Hippocampal formation (tissue), 2 donors: Measurements from ENCODE around the gene ARHGAP22.

Experiments
- DNase-seq, 2 donors: peaks; one replicate each; lab custom pipeline; 2025; lab: John Stamatoyannopoulos, UW

ARHGAP22 gene

DNA sequence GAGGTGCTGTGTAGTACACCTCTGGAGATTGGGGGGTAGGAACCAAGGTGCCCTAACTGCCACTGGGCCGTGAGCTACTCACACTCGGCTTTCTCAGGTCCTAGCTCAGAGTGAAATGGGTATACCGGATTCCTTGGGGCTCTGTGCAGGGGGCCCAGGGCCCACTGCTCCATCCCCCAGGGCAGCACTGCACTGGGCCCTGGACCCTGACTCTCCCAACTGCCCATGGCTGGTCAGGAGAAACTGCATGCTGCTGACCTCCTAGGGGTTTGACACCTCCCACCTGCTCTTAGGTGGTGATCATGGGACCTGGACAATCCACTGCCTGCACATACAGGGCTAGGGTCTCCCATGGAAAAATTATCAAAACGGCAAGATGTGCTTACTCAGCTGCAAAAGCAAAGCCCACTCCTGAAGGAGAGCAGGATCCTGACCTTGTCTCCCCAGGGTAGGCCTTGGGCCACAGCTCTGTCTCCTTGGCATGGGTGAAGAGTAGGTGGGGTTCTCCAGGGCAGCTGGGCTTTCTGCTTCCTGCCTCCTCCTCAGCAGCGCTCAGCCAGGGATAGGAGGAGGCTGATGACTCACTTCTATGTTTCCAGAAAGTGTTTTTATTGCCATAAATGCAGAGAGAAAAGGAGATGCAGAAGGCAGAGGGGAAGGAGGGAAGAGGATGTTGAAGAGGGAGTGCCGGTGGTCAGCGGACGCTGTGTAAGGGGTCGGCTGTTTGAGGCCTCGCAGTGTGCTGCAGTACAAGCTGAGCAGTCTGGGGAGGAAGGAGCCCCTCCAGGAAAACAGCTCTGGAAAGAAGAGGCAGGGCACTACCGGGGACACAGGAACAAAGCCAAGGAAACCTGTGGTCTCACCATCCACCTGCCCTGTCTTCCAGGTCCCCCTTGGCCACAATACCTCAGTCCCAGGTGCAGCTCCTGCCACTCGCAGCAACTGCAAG, 107.8 kb downstream of the ARHGAP22 start:
- DNase-seq: no peak

DNA sequence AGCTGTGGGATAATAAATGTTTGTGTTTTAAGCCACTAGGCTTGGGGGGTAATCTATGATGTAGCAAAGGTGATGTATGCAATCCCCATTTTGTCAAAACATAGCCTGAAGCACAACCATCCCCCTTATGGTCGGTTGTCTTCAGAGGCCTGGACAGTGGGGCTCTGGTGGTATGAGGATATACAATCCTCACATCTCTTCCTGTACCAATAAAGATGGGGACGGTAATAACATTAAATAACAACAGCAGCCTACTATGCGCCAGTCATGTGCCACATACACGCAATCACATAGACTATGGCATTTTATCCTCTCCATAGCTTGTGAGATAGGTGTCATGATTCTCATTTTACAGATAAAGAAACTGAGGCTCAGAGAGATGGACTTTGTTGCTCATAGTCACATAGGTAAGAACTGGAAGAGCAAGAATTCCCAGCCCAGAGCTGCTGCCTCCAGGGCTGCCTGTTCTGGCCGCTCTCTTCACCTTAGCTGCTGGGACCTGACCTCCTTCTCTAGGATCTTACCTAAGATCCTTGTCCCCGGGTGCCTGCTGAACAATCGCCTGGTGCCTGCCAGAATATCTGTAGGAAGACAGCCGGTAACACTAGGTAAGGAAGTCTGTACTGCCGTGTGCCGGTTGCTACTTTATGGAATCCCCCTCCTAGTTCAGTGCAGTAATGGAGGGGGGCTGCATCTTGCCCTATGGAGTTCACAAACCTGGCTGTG, 108.6 kb downstream of the ARHGAP22 start:
- no peak for DNase-seq

DNA sequence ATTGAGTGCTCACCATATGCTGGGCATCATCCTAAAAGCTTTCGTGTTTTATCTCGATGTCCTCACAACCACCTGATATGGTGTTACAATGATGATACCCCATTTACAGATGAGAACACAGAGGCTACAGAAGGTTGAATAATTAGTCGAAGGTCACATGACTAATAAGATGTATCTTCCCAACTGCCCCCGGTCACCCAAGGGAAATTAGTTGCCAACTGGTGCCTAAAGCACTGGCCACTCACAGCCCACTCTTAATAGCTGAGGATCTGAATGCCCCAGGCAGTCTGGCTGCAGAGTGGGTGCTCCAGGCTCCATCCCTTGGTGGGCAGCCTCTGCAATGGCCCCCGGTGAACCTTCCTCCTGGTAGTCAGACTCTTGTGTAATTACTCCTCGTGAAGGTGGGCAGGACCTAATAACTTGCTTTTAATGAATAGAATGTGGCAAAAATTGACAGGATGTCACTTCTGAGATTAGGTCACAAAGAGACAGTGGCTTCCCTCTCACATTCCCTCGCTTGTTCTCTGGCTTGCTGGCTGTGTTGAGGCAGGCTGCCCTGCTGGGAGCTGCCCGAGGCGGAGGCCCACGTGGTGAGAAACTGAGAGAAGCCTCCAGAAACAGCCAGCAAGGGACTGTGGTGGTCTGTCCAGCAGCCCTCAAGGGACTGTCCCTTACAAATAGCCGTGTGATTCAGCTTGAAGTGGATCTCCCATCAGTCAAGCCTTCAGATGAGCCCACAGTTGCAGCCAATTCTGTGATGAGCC, 109.4 kb downstream of the ARHGAP22 start:
- DNase-seq: no peak

DNA sequence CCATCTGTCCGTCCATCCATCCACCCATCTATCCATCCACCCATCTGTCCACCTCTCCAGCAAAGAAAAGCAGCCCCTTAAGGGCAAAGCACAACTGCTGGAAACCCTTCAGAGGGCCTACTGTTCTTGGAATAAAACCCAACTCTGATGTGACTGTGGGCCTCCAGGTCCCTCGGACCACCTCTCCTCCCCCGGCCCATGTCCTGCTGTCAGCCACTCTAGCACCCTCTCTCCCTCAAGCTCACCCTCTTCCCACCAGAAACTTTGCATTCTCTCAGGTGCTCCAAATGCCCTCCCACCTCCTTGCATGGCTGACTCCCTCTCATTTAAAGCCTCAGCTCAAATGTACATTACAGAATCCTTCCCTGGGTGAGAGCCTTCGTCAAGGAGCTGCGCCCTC, 110.3 kb downstream of the ARHGAP22 start:
- DNase-seq: no peak

DNA sequence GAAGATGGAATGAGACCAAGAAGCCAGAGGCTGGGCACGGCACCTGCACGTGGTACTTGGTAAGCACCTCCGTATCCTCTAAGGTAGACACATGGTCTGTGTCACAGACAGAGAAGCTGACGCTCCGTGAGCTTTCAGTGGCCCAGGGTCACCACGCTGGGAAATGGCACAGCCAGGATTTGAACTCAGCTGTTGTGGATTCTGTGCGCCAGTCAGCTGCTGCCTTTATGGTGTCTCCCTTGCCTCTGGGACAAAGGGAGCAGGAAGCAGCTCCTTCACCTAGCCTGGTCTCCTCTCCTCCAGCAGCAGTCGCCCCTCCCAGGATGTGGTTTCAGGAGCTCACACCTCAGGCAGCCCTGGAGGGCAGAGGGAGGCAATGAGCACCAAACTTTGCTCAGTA, 110.8 kb downstream of the ARHGAP22 start:
- DNase-seq: no peak

DNA sequence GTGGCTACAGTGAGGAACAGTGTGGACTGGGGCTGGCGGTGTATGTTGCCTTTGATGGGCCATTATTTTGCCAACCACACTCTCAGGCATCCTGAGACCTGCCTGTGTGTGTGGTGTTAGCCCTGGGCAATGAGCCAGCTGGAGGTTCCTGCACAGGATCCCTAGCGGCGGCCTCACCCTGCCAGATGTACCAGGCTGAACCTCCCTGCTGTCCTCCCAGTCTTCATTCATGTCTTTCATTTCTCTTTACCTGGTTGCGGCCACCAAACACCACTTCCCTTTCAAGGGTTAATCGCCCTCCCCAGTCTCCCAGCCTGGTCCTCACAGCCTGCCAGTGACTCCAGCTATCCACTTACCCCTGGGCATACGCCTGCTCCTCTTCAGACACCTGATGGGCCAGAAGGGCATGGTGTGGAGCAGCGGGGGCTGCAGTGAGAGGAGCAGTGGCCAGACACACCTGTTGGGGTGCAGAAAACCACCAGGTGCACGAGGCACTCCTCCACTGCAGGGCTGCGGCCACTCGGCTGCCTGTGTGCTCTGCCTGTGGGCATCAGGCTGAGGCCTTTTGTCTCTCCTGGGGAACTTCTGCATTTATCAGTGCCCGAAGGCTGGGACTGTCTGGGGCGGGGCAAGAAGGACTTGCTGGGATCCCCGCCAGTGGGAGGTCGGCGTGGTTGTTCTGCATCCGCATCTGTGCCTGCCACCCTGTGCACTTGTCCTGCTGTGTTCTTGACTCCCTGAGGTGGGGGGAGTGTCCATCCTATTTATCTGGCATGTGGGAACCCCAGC, 111.6 kb downstream of the ARHGAP22 start:
- DNase-seq: no peak

DNA sequence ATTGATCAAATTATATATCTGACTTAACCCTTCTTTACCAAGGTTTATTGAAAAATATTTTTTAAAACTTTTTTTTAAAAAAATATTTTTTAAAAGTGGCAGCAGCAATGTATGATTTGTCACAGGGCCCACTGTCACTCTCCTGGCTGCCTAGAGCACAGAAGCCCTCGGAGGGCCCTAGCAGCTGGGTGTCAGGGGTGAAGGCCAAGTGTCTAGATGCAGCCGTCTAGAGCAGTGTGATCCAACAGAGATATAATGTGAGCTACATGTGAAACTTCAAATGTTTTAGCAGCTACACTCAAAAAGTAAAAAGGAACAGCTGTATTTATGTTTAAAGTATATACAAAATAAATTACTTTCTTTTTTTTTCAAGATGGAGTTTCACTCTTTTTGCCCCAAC, 112.7 kb downstream of the ARHGAP22 start:
- no peak for DNase-seq

DNA sequence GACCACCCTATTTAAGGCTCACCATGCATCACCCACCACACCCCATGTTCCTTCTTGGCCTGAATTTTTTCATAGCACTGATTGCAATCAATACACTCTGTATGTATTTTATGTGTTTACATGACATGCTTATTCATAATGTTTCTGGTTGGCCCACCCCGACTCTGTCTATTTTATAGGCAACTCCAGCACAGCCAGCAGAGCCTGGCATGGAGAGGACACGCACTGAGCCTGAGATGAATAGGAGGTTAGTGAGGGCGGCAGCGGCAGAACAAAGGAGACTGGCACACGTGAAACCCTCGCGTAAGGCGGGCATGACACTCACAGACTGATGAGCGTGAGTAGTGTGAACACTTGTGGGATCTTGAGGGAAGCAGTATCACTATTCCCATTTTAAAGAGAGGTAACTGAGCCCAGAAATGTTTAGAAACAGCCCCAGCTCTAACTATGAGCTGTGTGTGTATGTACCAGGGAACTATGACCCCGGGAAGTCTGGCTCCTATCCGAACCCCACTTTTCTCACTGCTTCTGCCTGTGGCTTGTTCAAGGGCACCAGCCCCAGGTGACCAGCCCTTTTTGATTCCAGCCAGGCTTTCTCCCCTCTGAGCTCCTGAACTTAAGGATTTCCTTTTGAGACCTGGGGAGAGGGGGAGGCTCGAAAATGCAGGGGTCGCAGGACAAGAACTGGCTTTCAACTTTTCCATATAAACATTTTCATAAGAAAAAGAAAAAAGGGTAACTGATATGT, 113.3 kb downstream of the ARHGAP22 start:
- peak in 1 of 2 donors; percentile 13 for DNase-seq

DNA sequence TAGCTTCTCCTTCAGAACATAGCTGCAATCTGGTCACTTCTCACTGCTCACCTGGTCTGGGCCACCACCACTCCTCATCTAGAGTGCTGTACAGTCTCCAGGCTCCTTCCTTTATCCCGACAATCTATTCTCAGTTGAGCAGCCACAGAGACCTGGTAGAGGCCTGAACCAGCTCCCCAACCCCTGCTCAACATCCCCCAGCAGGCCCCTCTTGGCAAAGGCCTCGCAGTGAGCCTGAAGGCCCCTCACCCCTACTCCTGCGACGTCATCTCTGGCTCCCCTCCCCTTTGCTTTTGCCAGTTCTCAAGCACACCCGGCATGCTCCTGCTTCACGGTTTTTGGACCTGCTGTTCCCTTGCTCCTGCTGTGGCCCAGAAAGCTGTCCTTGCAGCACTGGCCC, 113.9 kb downstream of the ARHGAP22 start:
- DNase-seq: no peak

DNA sequence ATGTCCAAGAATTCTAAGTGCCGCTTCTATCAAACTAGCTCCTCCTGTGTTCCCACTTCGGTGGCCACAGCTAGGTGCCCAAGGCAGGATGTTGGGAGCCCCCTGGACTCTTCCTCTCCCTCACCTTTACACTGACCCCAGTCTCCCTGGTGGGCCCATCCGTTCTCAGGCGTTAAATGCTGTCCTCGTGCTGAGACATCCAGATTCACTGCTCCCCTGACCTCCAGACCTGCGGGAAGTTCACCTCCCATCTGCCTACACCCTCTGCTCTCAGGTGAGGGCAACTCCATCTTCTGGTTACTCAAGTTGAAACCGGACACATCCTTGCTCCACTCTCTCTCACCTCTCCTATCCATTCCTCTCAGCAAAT, 114.3 kb downstream of the ARHGAP22 start:
- DNase-seq: no peak

DNA sequence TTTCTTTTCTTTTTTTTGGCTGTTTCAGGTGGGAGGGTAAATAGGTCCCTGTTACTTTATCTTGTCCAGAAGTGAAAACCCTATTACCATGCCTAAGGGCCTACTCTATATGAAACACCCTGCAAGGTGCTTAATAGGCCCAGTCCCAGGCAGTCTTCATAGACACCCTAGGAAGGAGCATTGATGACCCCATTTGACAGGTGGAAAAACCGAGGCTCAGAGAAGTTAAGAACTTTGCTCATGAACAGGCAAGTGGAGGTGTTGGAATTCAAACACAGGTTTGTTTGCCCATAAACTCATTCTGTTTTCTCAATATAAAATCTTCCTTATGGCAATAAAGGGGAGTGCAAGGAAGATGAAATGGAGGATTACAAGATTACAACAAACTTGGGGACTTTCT, 115.8 kb downstream of the ARHGAP22 start:
- DNase-seq: no peak

DNA sequence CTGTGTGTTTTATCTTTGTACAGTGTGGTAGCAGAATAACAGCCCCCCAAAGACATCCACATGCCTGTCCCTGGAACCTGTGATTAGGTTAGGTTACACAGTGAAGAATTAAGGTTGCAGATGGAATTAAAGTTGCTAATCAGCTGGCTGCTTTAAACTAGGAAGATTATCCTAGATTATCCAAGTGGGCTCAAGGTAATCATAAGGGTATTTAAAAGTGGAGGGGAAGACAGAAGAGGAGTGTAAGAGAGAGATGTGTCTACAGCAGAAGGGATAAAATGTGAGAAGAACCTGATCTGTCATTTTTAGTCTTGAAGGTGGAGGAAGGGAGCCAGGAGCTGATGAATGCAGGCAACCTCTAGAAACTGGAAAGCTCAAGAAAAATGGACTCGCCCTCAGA, 117.6 kb downstream of the ARHGAP22 start:
- no peak for DNase-seq

DNA sequence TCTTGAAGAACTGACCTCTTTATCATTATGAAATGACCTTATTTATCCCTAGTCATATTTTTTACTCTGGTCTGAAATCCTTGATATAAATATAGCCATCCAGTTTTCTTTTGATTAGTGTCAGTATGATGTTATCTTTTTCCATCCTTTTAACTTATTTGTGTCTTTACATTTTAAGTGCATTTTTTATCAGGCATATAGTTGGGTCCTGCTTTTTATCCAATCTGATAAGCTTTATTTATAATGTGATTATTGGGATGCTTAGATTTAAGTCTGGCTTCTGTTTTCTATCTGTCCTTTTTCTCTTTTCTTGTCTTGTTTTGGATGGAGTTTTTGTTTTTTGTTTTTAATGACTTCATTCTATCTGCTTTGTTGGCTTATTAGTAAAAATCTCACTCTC, 119.2 kb downstream of the ARHGAP22 start:
- DNase-seq: no peak

DNA sequence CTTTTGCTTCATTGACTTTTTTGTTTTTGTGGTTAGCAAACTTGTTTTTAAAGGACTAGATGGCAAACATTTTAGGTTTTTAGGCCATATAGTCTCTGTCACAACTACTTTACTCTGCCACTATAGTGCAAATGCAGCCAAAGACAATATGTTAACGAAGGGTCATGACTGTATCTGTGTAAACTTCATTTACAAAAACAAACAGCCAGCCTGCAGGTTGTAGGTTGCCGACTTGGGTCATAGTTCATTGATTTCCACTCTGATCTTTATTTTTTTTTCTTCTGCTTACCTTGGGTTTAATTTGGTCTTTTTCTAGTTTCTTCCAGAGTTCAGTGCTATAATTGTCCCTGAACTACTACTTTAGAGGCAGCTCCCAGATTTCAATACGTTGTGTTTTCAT, 120.0 kb downstream of the ARHGAP22 start:
- no peak for DNase-seq

DNA sequence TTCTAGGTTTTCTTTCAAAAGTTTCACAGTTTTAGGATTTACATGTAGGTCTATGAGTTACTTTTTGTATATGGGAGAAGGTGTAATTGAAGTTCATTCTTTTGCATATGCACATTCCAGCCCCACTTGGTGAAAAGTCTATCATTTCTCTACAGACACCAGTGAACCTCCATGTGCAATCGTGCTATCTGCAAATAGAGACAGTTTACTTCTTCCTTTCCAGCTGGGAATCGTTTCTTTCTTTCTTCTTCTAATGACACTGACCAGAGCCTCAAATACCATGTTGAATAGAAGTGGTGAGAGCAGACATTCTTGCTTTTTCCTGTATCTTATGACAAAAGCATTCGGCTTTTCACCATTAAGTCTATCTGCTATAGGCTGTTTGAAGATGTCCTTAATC, 122.7 kb downstream of the ARHGAP22 start:
- DNase-seq: no peak

DNA sequence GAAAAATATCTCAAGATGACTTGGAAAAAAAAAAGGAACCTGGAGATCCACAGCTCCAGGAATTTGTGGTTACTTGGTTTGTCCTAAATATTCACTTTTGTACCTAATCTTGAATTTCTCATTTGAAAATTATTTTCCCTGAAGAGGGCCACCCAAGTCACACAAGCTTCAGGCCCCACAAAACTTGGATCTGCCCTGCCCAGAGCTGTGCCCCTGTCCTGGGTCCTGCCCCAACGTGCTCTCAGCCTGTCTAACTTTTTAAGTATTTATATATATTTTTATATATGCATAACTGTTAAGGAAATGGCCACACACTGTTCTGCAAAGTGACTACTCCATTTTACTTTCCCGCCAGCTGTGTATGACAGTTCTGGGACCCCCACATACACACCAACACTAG, 123.5 kb downstream of the ARHGAP22 start:
- no peak for DNase-seq

DNA sequence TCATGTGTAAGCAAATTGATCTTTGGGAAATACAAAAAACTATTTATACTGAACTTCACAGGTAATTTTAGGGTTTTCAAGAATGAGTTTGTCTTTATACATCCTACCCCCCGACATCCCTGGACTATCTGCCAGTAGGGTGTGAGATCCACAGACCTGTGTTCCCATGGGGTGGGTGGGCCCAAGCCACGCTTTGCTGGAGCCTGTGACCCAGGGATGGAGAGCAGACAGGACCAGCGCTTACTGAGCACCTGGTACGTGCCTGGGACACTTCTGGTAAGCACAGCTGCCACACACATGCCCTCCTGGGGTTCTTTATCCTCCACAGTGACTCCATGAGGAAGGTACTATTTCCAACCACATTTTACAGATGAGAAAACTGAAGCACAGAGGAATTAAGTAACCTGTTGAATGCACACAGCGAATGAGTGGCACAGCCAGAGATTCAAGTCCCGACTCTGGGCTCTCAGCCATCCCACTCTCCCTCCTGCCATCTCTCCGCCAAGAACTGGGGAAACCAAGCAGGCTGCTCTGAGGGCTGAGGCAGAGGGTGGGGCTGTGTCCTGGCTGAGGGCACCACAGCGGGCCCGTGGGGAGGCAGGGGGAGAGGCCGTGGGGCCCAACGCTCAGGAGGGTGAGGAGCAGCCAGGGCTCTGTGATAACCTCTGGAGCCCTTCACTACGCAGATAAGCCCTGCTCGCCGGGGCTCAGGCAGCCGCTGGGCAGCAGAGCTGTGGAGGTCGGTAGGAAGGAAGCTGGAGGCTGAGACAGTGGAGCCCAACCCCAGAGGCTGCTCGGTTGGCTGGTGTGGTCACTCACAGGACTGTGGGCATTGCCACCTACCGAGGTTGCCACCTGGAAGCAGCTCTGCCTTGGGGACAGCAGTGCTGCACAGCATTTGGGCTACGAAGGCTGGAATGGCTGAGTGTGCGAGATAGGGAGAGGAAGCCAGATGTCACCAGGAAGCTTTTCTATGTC, 124.2 kb downstream of the ARHGAP22 start:
- DNase-seq: no peak

DNA sequence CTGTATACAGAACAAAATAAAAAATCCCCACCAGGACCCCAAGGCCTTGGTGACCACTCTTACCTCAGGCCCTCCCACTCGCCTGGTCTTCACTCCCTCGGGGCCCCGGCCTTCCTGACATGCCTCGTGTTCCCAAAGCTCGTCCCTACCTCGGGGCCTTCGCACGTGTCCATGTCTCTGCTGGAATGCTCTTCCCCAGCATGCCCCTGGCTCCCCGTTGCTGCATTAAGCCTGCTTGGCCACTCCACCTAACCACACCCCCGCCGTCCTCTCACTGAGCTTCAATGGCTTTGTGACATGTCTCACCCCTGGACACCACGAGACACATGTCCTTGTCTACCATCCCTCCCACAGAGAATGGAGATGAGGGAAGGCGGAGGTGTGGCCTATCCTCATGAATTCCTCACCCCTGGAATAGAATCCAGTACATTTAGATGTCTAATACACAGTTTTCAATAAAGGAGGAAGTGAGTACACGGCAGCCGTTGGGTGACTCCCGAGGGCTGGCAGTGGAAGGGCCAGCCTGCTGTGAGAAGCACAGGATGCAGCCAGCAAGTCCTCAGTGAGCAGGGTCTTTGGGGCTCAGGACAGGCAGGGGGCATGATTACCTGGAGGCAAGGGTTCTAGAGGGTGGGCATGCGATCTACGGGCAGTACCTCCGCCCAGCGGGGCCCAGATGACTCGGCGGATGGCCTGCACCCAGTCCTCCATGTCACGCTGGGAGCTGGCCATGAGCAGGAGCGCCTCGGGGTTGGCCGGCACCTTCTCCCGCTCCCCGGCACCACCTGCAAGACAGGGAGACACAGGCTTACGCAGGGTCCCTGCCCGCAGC, 125.7 kb downstream of the ARHGAP22 start:
- no peak for DNase-seq

DNA sequence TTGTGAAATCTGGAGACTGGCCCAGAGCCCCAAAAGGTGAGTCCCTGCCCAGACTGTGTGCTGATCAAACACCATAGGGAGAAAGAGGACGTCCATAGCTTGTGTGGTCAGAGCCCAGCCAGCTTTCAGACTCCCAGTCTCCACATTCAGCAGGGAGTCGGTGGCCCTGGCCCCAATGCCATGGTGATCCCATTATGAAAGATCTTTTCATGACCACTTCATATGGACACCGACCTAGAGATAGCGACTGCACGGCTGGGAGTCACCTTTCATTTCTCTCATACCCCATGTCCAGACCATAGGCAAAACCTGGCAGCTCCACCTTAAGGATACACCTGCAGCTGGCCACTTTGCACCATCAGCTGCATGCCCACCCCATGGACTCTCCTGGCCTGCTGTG, 126.4 kb downstream of the ARHGAP22 start:
- no peak for DNase-seq
